Activated naive CD8-positive, alpha-beta T cell treated with anti-CD3 and anti-CD28 coated beads, Interleukin-2, amount 50 U/mL, for 16 hours (primary cell): Measurements from ENCODE around the gene HPS1.
A peak's percentile ranks its signal among the peaks of the same experiment; 100 is the strongest.

Experiments used
- DNase-seq: peaks from one replicate; pipeline ENCODE4 v3.0.0-alpha.2; 2020; ENCODE audit warnings: low read depth, low spot score

The HPS1 gene

GRCh38 chr10:98446661-98447221 is at the start of gene HPS1:
TSS of gene HPS1 (minus strand) at chr10:98446935. CDS start at chr10:98443240, 3,695 bp downstream.
- peak; percentile 68 for DNase-seq

GRCh38 chr10:98492763-98493162 is 46.0 kb upstream of the HPS1 start:
- DNase-seq = no peak

GRCh38 chr10:98489561-98490481 is 43.1 kb upstream of the HPS1 start:
- DNase-seq = no peak

GRCh38 chr10:98488669-98489430 is 42.1 kb upstream of the HPS1 start:
- no peak for DNase-seq

GRCh38 chr10:98487649-98488048 is 40.9 kb upstream of the HPS1 start:
- DNase-seq = no peak

GRCh38 chr10:98486421-98486820 is 39.7 kb upstream of the HPS1 start:
- DNase-seq = no peak

GRCh38 chr10:98485959-98486358 is 39.2 kb upstream of the HPS1 start:
- DNase-seq = no peak

- no peak for DNase-seq
Measured at GRCh38 chr10:98483658-98484057, 36.9 kb upstream of the HPS1 start.

- DNase-seq = no peak
Measured at GRCh38 chr10:98482096-98482495, 35.4 kb upstream of the HPS1 start.

GRCh38 chr10:98481404-98481945 is 34.7 kb upstream of the HPS1 start:
- no peak for DNase-seq

GRCh38 chr10:98478430-98479222 is 31.9 kb upstream of the HPS1 start:
- no peak for DNase-seq

GRCh38 chr10:98477861-98478260 is 31.1 kb upstream of the HPS1 start:
- no peak for DNase-seq

GRCh38 chr10:98474628-98475027 is 27.9 kb upstream of the HPS1 start:
- no peak for DNase-seq

GRCh38 chr10:98472196-98472595 is 25.5 kb upstream of the HPS1 start:
- DNase-seq = no peak

- DNase-seq = no peak
Measured at GRCh38 chr10:98470850-98471249, 24.1 kb upstream of the HPS1 start.

- DNase-seq = no peak
Measured at GRCh38 chr10:98469001-98469931, 22.5 kb upstream of the HPS1 start.

GRCh38 chr10:98467506-98468318 is 21.0 kb upstream of the HPS1 start:
- no peak for DNase-seq

- DNase-seq = no peak
Measured at GRCh38 chr10:98466861-98467505, 20.2 kb upstream of the HPS1 start.

- no peak for DNase-seq
Measured at GRCh38 chr10:98465866-98466265, 19.1 kb upstream of the HPS1 start.
